Loucy (cell line): Measurements from ENCODE around the gene BBS5.

Experiments
- EZH2phosphoT487 ChIP-seq: fragments of 200-600 bp; IDR thresholded peaks from 2 replicates; pipeline ENCODE4 v1.6.1; 2018; ENCODE audit warnings: antibody characterized with exemption, mild to moderate bottlenecking, moderate library complexity, borderline replicate concordance
- TF ChIP-seq, protein P1 (sequence below): fragments of 200-600 bp; sonication (generic); conservative IDR thresholded peaks from 2 replicates; pipeline ENCODE4 v1.5.1; 2014; ENCODE audit warnings: mild to moderate bottlenecking, antibody characterized with exemption, low read length

DNA sequence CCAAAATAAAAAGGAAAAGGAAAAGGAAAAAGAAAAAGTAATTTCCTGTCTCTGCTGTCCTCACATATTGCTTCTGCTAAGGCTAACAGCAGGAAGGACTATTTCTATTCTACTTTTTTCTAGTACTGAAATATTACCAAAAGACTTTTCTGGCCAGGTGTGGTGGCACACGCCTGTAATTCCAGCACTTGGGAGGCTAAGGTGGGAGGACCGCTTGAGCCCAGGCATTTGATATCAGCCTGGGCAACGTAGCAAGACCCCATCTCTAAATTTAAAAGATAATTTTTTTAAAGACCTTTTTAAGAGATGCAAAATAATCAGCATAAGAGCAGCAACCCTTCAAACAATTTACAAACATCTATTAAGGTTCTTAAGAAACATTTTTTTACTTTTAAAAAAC lies 63.1 kb downstream of the BBS5 start:
- TF ChIP-seq, protein P1, sequence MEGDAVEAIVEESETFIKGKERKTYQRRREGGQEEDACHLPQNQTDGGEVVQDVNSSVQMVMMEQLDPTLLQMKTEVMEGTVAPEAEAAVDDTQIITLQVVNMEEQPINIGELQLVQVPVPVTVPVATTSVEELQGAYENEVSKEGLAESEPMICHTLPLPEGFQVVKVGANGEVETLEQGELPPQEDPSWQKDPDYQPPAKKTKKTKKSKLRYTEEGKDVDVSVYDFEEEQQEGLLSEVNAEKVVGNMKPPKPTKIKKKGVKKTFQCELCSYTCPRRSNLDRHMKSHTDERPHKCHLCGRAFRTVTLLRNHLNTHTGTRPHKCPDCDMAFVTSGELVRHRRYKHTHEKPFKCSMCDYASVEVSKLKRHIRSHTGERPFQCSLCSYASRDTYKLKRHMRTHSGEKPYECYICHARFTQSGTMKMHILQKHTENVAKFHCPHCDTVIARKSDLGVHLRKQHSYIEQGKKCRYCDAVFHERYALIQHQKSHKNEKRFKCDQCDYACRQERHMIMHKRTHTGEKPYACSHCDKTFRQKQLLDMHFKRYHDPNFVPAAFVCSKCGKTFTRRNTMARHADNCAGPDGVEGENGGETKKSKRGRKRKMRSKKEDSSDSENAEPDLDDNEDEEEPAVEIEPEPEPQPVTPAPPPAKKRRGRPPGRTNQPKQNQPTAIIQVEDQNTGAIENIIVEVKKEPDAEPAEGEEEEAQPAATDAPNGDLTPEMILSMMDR: no peak
- no peak for TF ChIP-seq EZH2phosphoT487
